Hepatocyte (in vitro differentiated cells): Measurements from ENCODE around the gene AGRN. TPM values are rescaled to one million over a fixed set of nuclear protein-coding genes. Genes with fewer than 3 reads are reported as not detected.

Experiments
- DNase-seq: peaks from one replicate; pipeline ENCODE4 v3.0.0-alpha.2; 2016; ENCODE audit warnings: low spot score
- H2AFZ ChIP-seq: fragments of 200-600 bp; sonication (generic); 2 replicates; pipeline ENCODE4 v1.6.0; 2016; ENCODE audit warnings: antibody characterized with exemption, mild to moderate bottlenecking
- H3K27ac ChIP-seq: fragments of 200-600 bp; sonication (generic); 2 replicates; pipeline ENCODE4 v1.5.1; 2016; ENCODE audit warnings: mild to moderate bottlenecking
- H3K27me3 ChIP-seq: fragments of 200-600 bp; sonication (generic); 2 replicates; pipeline ENCODE4 v1.6.1; 2016
- H3K36me3 ChIP-seq: fragments of 200-600 bp; sonication (generic); replicated peaks from 2 replicates; pipeline ENCODE4 v1.5.1; 2016; ENCODE audit warnings: low read depth; ENCODE audit not compliant: insufficient read depth
- H3K4me1 ChIP-seq: fragments of 200-600 bp; sonication (generic); 2 replicates; pipeline ENCODE4 v1.5.1; 2016; ENCODE audit warnings: mild to moderate bottlenecking, moderate library complexity; ENCODE audit not compliant: insufficient read depth
- H3K4me2 ChIP-seq: fragments of 200-600 bp; sonication (generic); 2 replicates; pipeline ENCODE4 v1.6.0; 2016
- H3K4me3 ChIP-seq: fragments of 200-600 bp; sonication (generic); 2 replicates; pipeline ENCODE4 v1.5.1; 2016; ENCODE audit warnings: mild to moderate bottlenecking
- H3K79me2 ChIP-seq: fragments of 200-600 bp; sonication (generic); 2 replicates; pipeline ENCODE4 v1.6.0; 2017; ENCODE audit warnings: mild to moderate bottlenecking
- H3K9me2 ChIP-seq: fragments of 200-600 bp; sonication (generic); replicated peaks from 2 replicates; pipeline ENCODE4 v1.6.0; 2017; ENCODE audit warnings: mild to moderate bottlenecking; ENCODE audit not compliant: insufficient read depth
- H3K9me3 ChIP-seq: fragments of 200-600 bp; sonication (generic); 2 replicates; pipeline ENCODE4 v1.5.1; 2016; ENCODE audit warnings: low read depth, mild to moderate bottlenecking
- H4K20me1 ChIP-seq: fragments of 200-600 bp; sonication (generic); 2 replicates; pipeline ENCODE4 v1.6.0; 2016; ENCODE audit warnings: mild to moderate bottlenecking; ENCODE audit not compliant: insufficient read depth, poor library complexity, severe bottlenecking
- EZH2 ChIP-seq: fragments of 200-600 bp; sonication (generic); IDR thresholded peaks from 2 replicates; pipeline ENCODE4 v1.6.1; 2016; ENCODE audit warnings: antibody characterized with exemption, mild to moderate bottlenecking, borderline replicate concordance
- EZH2phosphoT487 ChIP-seq: fragments of 200-600 bp; sonication (generic); IDR thresholded peaks from one replicate; pipeline ENCODE4 v1.6.1; 2018; ENCODE audit warnings: antibody characterized with exemption, mild to moderate bottlenecking, low read depth, moderate library complexity; ENCODE audit not compliant: unreplicated experiment, severe bottlenecking
- WGBS: methylation state at CpG from one replicate; pipeline ENCODE4 v1.1.6; 2016; ENCODE audit warnings: low lambda C conversion rate; ENCODE audit errors: missing lambda C conversion rate; 5-methylcytosine and 5-hydroxymethylcytosine counted together
- polyA plus RNA-seq: library from polyadenylated mRNA; unstranded; fragments of >200 nt; fragmentation: Nextera tagmentation; extraction: Ambion mirVana; gene quantifications from 2 replicates; pipeline ENCODE4 v1.2.1, GENCODE V29; 2016
- total RNA-seq: library from RNA; depleted of rRNA; stranded (reverse); fragments of >200 nt; gene quantifications from 2 replicates; pipeline ENCODE4 v1.2.3, GENCODE V29; 2014
- TF ChIP-seq, protein P1 (sequence below): fragments of 200-600 bp; sonication (generic); IDR thresholded peaks from 2 replicates; pipeline ENCODE4 v1.5.1; 2016; ENCODE audit warnings: antibody characterized with exemption, mild to moderate bottlenecking; ENCODE audit not compliant: poor library complexity

AGRN gene
- total and polyA plus RNA-seq, 2 experiments from 2014 or later = 53.3 to 81.8 TPM

GRCh38 chr1:1021920-1022259 is 2.0 kb downstream of the AGRN start:
- no peak overlapping the region for H2AFZ ChIP-seq
- H3K36me3 ChIP-seq = no peaks in the 10 kb centered on the region
- H3K27ac ChIP-seq = peak overlapping the region; percentile 97
- peak overlapping the region; percentile 97 for H3K4me2 ChIP-seq
- peaks cover 39% of the 10 kb centered on the region for H3K4me1 ChIP-seq
- no peaks in the 10 kb centered on the region for H4K20me1 ChIP-seq
- no peaks in the 10 kb centered on the region for H3K27me3 ChIP-seq
- 95% methylated on average over 10 of the region's 10 CpGs for WGBS
- H3K9me3 ChIP-seq = no peaks in the 10 kb centered on the region
- H3K79me2 ChIP-seq = peaks cover 36% of the 10 kb centered on the region
- H3K4me3 ChIP-seq = no peak overlapping the region
- no peak for DNase-seq
- H3K9me2 ChIP-seq = no peaks in the 10 kb centered on the region
- TF ChIP-seq EZH2phosphoT487 (no peak), EZH2 (no peak)
- TF ChIP-seq, protein P1, sequence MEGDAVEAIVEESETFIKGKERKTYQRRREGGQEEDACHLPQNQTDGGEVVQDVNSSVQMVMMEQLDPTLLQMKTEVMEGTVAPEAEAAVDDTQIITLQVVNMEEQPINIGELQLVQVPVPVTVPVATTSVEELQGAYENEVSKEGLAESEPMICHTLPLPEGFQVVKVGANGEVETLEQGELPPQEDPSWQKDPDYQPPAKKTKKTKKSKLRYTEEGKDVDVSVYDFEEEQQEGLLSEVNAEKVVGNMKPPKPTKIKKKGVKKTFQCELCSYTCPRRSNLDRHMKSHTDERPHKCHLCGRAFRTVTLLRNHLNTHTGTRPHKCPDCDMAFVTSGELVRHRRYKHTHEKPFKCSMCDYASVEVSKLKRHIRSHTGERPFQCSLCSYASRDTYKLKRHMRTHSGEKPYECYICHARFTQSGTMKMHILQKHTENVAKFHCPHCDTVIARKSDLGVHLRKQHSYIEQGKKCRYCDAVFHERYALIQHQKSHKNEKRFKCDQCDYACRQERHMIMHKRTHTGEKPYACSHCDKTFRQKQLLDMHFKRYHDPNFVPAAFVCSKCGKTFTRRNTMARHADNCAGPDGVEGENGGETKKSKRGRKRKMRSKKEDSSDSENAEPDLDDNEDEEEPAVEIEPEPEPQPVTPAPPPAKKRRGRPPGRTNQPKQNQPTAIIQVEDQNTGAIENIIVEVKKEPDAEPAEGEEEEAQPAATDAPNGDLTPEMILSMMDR = no peak

GRCh38 chr1:1022302-1023009 is 2.5 kb downstream of the AGRN start:
- TF ChIP-seq EZH2 (no peak), EZH2phosphoT487 (no peak)
- TF ChIP-seq, protein P1 = no peak
- Histone ChIP-seq H2AFZ (no peak overlapping the region), H3K4me1 (peaks cover 39% of the 10 kb centered on the region), H3K4me3 (no peak overlapping the region), H3K27me3 (no peaks in the 10 kb centered on the region), H3K9me2 (no peaks in the 10 kb centered on the region), H4K20me1 (no peaks in the 10 kb centered on the region), H3K27ac (no peak overlapping the region), H3K79me2 (peaks cover 36% of the 10 kb centered on the region), H3K36me3 (no peaks in the 10 kb centered on the region), H3K4me2 (peak overlapping the region; percentile 97), H3K9me3 (no peaks in the 10 kb centered on the region)
- 80% methylated on average over 23 of the region's 27 CpGs for WGBS
- DNase-seq = no peak

DNA sequence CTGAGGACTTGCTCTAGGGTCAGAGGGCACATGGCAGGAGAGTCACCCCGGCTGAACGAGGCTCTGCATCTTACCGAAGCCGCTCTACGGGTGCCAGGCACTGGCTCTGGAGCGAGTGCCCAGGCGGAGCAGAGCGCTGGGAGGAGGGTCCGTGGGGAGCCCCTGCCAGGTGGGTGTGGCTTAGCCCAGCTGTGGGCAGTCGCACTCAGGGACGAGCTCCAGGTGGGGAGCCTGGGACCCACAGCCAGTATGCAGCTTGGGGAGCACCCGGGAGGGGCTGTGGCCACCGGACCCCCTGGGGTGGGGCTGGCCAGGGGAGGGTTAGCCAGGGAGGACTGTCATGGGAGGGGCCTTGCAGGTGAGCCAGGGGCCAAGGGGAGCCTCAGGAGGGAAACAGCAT is 3.8 kb downstream of the AGRN start:
- Histone ChIP-seq H3K27ac (peak overlapping the region; percentile 58), H2AFZ (no peak overlapping the region), H3K4me3 (no peak overlapping the region), H4K20me1 (no peaks in the 10 kb centered on the region), H3K4me1 (peaks cover 39% of the 10 kb centered on the region), H3K79me2 (peaks cover 36% of the 10 kb centered on the region), H3K36me3 (no peaks in the 10 kb centered on the region), H3K9me2 (no peaks in the 10 kb centered on the region), H3K4me2 (peak overlapping the region; percentile 97), H3K9me3 (no peaks in the 10 kb centered on the region), H3K27me3 (no peaks in the 10 kb centered on the region)
- 78% methylated on average over 12 of the region's 13 CpGs for WGBS
- TF ChIP-seq, protein P1 = no peak
- no peak for TF ChIP-seq EZH2
- TF ChIP-seq EZH2phosphoT487 = no peak
- no peak for DNase-seq
